Coronary artery (tissue), 2 donors: Measurements from ENCODE around the gene TANC1.

Experiments used
- DNase-seq: peaks from one replicate; pipeline ENCODE4 v3.0.0-alpha.2; 2017; ENCODE audit warnings: low spot score
- H3K27ac ChIP-seq, 2 donors: fragments of 200-600 bp; sonication (generic); one replicate each; pipeline ENCODE4 v1.5.1; 2016 to 2019
- H3K4me3 ChIP-seq: fragments of 200-600 bp; sonication (generic); 2 replicates; pipeline ENCODE4 v1.5.1; 2016; ENCODE audit warnings: mild to moderate bottlenecking, moderate library complexity
- TF ChIP-seq, protein P1 (sequence below): fragments of 200-600 bp; sonication (generic); IDR thresholded peaks from one replicate; pipeline ENCODE4 v1.5.1; 2019; ENCODE audit warnings: antibody characterized with exemption

The TANC1 gene

DNA sequence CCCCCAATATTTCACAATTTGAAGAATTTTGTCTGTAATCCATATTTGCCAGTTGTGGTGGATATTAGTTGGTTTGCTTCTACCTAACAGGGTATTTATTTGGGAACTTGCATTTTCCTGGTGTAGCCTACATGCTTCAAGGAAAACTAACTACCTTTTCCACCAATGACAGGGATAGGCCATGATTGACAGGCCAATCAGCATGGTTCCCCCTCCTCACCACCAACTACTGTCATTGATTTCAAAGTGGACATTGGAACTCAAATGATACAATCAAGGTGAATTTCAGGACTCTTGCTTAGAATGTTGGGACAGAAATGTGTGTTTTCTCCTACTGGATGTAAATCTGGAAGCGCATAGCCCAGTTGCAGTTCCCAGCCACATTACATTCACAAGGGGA is 10.1 kb upstream of the TANC1 start:
- Histone ChIP-seq H3K27ac (no peak overlapping the region), H3K4me3 (no peak overlapping the region)
- TF ChIP-seq, protein P1, sequence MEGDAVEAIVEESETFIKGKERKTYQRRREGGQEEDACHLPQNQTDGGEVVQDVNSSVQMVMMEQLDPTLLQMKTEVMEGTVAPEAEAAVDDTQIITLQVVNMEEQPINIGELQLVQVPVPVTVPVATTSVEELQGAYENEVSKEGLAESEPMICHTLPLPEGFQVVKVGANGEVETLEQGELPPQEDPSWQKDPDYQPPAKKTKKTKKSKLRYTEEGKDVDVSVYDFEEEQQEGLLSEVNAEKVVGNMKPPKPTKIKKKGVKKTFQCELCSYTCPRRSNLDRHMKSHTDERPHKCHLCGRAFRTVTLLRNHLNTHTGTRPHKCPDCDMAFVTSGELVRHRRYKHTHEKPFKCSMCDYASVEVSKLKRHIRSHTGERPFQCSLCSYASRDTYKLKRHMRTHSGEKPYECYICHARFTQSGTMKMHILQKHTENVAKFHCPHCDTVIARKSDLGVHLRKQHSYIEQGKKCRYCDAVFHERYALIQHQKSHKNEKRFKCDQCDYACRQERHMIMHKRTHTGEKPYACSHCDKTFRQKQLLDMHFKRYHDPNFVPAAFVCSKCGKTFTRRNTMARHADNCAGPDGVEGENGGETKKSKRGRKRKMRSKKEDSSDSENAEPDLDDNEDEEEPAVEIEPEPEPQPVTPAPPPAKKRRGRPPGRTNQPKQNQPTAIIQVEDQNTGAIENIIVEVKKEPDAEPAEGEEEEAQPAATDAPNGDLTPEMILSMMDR: no peak
- no peak for DNase-seq

DNA sequence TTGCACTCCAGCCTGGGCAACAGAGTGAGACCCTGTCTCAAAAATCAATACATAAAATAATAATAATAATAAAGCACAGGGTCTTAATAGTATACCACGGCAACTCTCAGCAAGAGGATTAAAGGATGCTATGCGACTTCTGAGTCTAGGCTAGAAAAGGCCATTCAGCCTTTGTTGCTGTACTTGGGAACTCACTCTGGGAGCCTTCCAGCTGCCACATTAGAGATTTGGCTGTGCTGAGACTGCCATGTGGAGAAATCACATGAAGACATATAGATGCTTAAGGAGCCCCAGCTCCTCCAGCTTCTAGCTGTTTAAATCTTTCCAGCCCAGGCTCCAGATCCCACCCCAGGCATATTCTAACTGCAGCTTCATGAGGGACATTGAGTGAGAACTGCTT is 8.2 kb upstream of the TANC1 start:
- TF ChIP-seq, protein P1: no peak
- H3K4me3 ChIP-seq: no peak overlapping the region
- no peak for DNase-seq
- H3K27ac ChIP-seq: no peak overlapping the region

DNA sequence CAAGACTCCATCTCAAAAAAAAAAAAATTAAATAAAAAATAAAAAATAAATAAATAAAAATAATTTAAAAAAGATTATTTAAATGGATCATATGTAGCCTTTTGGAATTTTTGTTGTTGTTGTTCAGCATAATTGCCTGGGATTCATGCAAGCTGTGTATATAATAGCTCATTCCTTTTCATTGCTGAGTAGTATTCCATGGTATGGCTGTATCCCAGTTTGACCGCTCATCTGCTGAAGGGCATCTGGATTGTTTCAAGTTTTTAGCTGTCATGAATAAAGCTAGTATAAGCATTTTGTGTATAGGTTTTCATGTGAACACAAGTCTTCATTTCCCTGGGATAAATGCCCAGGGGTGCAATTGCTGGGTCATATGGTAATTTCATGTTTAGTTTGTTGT is 6.4 kb upstream of the TANC1 start:
- no peak for DNase-seq
- no peak overlapping the region for H3K27ac ChIP-seq
- no peak overlapping the region for H3K4me3 ChIP-seq
- TF ChIP-seq, protein P1: no peak

DNA sequence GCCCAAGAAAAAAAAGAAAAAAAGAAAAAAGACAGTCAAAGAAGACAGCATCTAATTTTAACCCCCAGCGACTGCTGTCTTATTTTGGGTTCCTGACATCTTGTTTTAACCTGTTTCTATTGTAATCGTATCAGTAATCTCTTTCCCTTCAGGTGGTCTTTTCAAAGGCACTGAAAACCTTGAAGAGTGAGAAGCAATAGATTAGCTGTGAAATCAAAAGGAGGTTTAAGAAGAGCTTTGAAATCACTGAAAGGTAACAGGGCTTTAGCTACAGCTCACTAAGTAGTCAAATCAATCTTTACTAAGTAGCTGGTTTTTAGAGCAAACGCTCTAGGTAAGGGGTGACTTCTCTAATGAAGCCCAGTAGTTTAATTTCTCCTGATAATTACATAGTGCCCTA is 5.4 kb upstream of the TANC1 start:
- no peak for DNase-seq
- H3K4me3 ChIP-seq: no peak overlapping the region
- TF ChIP-seq, protein P1: no peak
- no peak overlapping the region for H3K27ac ChIP-seq

DNA sequence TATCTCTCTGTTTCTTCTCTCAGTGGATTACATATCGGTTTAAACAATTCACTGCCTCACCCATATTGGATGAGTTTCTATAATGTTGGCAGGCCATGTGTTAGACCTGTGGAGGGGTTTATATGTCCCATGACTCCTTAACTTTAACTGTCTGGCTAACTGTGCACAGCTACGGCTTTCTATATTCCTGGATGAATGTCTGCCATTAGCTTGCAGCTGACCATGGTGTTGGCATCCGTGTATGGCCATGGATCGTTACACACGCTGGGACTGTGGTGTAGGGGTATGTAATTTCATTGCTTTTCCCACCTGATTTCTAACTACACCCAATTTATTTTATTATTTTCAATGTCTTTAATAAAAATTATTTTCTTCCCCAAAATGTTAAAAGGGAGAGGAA is 3.3 kb upstream of the TANC1 start:
- Histone ChIP-seq H3K4me3 (no peak overlapping the region), H3K27ac (no peak overlapping the region)
- DNase-seq: no peak
- TF ChIP-seq, protein P1: no peak

DNA sequence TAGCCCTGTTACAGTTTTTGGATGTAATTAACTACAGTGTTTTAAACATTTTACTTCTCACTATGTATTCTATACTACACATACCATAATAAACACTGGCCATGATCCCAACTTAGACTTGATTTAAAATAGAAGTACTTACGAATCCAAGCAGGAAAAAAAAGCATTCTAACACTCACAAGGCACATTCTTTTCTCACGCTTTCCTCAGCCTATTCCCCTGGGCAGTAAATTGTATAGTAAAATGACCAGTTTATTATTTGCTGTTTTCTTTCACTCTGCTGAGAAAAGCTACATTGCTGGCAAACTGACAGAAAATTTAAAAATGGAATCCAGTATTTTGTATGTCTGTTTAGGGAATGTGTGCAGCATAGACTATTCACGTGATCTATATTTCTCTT is 2.8 kb upstream of the TANC1 start:
- no peak for DNase-seq
- TF ChIP-seq, protein P1: no peak
- no peak overlapping the region for H3K27ac ChIP-seq
- H3K4me3 ChIP-seq: no peak overlapping the region

DNA sequence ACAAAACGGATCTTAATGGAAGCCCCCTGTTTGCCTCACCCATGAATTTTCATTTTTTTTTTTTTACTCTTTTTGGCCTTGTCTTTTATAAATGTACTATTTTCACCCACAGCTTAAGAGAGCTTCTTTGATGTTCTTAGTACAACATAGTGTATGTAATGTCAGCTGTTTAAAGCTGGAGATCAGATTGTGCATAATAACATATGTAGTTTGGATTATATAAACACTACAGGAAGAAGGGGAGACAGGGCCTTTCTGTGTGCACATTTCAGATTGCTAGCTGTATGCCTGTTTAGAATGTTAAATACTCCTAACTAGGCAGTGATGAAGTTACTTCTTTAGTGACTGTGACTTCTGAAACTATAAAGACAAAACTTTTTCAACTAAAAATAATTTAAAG is 2.1 kb upstream of the TANC1 start:
- no peak for DNase-seq
- H3K27ac ChIP-seq: no peak overlapping the region
- no peak overlapping the region for H3K4me3 ChIP-seq
- TF ChIP-seq, protein P1: no peak
